ENCODE results near the gene XAGE1B. TPM values are rescaled to one million over a fixed set of nuclear protein-coding genes. Genes with fewer than 3 reads are reported as not detected.
"Not testable (repeated sequence)": the region's sequence is repeated elsewhere in the genome, so short reads cannot be mapped to it uniquely, and the experiment has no call there.

The XAGE1B gene
- total RNA-seq, 4 donors from 2014 or later: not detected

DNA sequence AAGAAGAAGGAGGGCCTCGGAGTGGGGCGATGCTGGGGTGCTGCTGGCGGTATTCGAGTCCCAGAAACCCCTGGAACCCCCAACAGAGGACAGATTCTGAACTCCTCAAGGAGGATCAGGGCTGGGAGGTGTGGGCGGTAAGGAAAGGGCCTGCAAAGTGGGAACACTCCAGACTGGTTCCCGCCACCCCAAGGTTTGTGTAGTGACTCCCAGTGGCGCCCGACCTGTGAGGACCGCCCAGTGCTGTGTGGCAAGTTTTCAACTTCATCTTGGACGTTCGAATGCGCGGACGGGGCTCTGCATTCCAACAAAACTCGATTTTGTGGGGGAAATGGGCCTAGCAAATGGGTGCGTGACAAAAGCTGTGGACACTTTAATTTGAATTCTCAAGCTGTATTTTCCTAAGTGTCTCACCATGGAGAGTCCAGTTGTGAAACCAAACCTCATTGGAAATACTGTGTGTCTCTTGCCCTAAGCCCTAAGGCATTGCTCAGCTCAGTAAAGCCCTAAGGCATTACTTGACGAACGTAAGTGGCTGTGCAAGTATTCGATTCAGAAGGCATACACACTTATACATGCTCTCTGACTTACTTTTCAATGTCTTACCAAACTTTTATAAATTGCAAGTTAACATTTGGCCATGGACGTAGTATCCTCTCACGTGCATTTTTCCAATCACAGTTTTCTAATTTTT lies 27.4 kb upstream of the XAGE1B start:
- Histone ChIP-seq H3K27me3 (no peaks in the 10 kb centered on the region), H3K4me1 (no peaks in the 10 kb centered on the region), H3K9me3 (no peaks in the 10 kb centered on the region), H3K36me3 (no peaks in the 10 kb centered on the region), H3K27ac (no peak overlapping the region), H3K4me3 (no peak overlapping the region)
- ATAC-seq (no peak), DNase-seq (no peak)
- TF ChIP-seq, protein P1, sequence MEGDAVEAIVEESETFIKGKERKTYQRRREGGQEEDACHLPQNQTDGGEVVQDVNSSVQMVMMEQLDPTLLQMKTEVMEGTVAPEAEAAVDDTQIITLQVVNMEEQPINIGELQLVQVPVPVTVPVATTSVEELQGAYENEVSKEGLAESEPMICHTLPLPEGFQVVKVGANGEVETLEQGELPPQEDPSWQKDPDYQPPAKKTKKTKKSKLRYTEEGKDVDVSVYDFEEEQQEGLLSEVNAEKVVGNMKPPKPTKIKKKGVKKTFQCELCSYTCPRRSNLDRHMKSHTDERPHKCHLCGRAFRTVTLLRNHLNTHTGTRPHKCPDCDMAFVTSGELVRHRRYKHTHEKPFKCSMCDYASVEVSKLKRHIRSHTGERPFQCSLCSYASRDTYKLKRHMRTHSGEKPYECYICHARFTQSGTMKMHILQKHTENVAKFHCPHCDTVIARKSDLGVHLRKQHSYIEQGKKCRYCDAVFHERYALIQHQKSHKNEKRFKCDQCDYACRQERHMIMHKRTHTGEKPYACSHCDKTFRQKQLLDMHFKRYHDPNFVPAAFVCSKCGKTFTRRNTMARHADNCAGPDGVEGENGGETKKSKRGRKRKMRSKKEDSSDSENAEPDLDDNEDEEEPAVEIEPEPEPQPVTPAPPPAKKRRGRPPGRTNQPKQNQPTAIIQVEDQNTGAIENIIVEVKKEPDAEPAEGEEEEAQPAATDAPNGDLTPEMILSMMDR (IDR thresholded peaks at IDR 0.05 in 4 of 5, conservative IDR thresholded peaks at IDR 0.05 in 1 of 5): no peak
- no peak for TF ChIP-seq POLR2A (IDR thresholded peaks at IDR 0.05)
- intact Hi-C loops (cut with DNase I; ENCODE audit: low total_unique reads): no loop called here
- in situ Hi-C loops (cut with MboI; ENCODE audit: low sequenced_read_pairs in 4 of 4): no loop called here

- in situ Hi-C loops (cut with MboI; ENCODE audit: low sequenced_read_pairs in 4 of 4) (no loop called here), intact Hi-C loops (cut with DNase I; ENCODE audit: low total_unique reads) (no loop called here)
- Histone ChIP-seq H3K4me1 (no peaks in the 10 kb centered on the region), H3K9me3 (no peaks in the 10 kb centered on the region), H3K27ac (no peak overlapping the region), H3K27me3 (no peaks in the 10 kb centered on the region), H3K4me3 (no peak overlapping the region), H3K36me3 (no peaks in the 10 kb centered on the region)
- no peak for ATAC-seq
- no peak for DNase-seq
- TF ChIP-seq, protein P1 (IDR thresholded peaks at IDR 0.05 in 4 of 5, conservative IDR thresholded peaks at IDR 0.05 in 1 of 5): no peak
- no peak for TF ChIP-seq POLR2A (IDR thresholded peaks at IDR 0.05)
These were observed 25.4 kb upstream of the XAGE1B start for GRCh38 chrX:52542311-52542710.

DNA sequence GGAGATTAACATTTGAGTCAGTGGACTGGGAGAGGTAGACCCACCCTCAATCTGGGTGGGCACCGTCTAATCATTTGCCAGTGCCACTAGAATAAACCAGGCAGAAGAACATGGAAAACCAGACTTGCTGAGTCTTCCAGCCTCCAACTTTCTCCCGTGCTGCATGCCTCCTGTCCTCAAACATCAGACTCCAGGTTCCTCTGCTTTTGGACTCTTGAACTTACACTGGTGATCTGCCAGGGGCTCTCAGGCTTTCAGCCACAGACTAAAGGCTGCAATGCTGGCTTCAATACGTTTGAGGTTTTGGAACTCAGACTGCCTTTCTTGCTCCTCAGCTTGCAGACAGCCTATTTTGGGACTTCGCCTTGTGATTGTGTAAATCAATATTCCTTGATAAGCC lies 24.2 kb upstream of the XAGE1B start:
- intact Hi-C loops (cut with DNase I; ENCODE audit: low total_unique reads): not testable (repeated sequence)

GRCh38 chrX:52516110-52516986 lies 515 bp downstream of the XAGE1B start:
- ATAC-seq; intact Hi-C loops (cut with DNase I; ENCODE audit: low total_unique reads); in situ Hi-C loops (cut with MboI; ENCODE audit: low sequenced_read_pairs in 4 of 4); H3K9me3 ChIP-seq; H3K36me3 ChIP-seq; DNase-seq; H3K27ac ChIP-seq; H3K4me1 ChIP-seq; H3K27me3 ChIP-seq; H3K4me3 ChIP-seq: not testable (repeated sequence)

More for the DNA sequence above, 24.2 kb upstream of the XAGE1B start:
- H3K27ac ChIP-seq; in situ Hi-C loops (cut with MboI; ENCODE audit: low sequenced_read_pairs in 4 of 4); DNase-seq; H3K27me3 ChIP-seq; ATAC-seq; H3K4me1 ChIP-seq; H3K36me3 ChIP-seq; H3K4me3 ChIP-seq; H3K9me3 ChIP-seq: not testable (repeated sequence)

DNA sequence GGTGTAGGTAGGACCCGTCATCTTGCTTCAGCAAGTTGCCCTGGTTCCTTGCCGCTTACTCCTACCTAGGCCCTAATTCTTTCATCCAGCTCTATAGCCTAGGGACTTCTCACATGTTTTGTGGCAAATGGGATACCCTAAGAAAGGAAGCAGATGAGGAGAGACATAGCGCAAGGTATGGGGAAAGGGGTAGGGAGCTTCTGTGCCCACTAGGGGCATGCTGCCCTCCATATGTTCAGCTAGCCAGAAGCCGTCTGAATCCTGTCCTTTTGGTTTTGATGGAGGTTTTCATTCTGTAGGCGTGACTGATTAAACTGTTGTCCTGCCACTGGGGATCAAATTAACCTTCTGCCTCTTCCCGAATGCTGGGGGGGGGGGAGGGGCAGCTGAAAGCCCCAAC lies 5.7 kb downstream of the XAGE1B start:
- H3K36me3 ChIP-seq; intact Hi-C loops (cut with DNase I; ENCODE audit: low total_unique reads); H3K9me3 ChIP-seq; H3K4me3 ChIP-seq; H3K27ac ChIP-seq; in situ Hi-C loops (cut with MboI; ENCODE audit: low sequenced_read_pairs in 4 of 4); H3K27me3 ChIP-seq; H3K4me1 ChIP-seq; DNase-seq; ATAC-seq: not testable (repeated sequence)

DNA sequence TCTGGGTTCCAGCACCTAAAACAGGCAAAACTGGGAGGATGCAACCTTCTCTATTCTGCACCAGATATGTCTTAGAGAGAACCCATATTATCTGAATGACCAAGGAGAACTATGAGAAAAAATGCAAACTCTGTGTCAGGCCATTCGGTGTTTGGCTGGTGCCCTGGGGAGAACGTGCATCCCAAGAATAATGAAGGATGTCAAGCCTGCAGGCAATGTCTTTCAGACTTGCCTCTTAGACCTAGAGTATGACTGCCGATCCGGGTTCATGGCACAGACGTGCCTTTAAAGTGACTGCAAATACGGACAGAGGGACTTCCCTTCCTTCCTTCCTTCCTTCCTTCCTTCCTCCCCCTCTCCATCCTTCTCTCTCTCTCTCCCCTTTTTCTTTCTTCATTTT lies 6.9 kb downstream of the XAGE1B start:
- Histone ChIP-seq H3K27ac (no peak overlapping the region), H3K4me3 (no peak overlapping the region), H3K27me3 (no peaks in the 10 kb centered on the region), H3K9me3 (no peaks in the 10 kb centered on the region), H3K36me3 (no peaks in the 10 kb centered on the region), H3K4me1 (no peaks in the 10 kb centered on the region)
- intact Hi-C loops (cut with DNase I; ENCODE audit: low total_unique reads) (no loop called here), in situ Hi-C loops (cut with MboI; ENCODE audit: low sequenced_read_pairs in 4 of 4) (no loop called here)
- ATAC-seq (no peak), DNase-seq (no peak)
- TF ChIP-seq POLR2A (IDR thresholded peaks at IDR 0.05): no peak
- TF ChIP-seq, protein P1 (IDR thresholded peaks at IDR 0.05 in 4 of 5, conservative IDR thresholded peaks at IDR 0.05 in 1 of 5): no peak
